ENCODE measurements around the gene SORCS2. TPM values are rescaled to one million over a fixed set of nuclear protein-coding genes. Genes with fewer than 3 reads are reported as not detected.

SORCS2 gene
- total RNA-seq, 1 donor from 2014 or later = 10.9 TPM

DNA sequence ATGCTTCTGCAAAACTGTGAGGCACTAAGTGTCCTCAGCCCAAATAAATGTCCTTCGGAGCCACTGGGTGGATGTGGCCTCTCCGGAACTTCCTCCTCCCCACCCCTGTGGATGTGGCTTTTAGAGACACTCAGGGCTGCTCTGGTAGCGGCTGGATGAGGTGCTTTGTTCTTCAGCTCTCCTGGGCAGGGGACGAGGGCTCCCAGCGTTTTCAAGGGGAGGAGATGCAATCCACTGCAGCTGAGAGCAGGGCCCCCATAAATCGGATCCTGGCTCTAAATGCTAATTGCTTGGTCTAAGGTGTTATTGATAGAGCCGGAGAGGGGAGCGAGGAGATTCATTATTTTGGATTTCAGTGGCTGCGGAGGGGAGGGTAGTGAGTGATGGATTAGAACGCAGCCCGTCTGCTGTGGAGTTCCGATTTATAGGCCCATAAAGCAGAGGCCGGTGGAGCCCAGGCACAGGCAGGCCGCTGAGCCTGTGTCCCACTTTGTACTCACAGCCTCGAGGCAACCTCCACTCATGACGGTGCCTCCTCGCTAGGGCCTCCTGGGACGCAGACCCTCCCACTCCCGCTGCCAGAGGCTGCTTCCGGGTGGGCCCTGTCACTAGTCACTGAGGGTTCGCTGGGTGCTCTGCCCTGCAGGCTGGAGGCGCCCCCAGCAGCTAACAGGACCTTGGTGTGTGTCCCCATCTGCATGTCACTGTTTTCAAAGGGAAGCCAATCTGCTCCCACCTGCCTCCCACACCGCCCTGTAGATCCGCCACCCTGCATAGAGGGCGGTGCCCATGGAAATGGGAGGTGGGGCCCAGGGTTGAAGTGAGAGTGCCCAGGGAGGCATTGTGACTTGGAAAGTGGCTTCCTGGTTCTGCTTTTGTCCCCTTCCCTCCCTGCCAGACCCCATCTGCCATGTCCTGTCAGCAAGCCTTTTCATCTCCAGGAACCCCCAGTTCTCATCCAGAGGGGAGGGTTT, 377.8 kb downstream of the SORCS2 start:
- H3K36me3 Mint-ChIP-seq (ENCODE audit: low read depth) = peaks cover 2% of the 10 kb centered on the region
- H3K4me3 Mint-ChIP-seq (ENCODE audit: unreplicated experiment) = no peak overlapping the region
- H3K4me1 Mint-ChIP-seq (ENCODE audit: low read depth) = no peaks in the 10 kb centered on the region
- TF ChIP-seq, protein P1, sequence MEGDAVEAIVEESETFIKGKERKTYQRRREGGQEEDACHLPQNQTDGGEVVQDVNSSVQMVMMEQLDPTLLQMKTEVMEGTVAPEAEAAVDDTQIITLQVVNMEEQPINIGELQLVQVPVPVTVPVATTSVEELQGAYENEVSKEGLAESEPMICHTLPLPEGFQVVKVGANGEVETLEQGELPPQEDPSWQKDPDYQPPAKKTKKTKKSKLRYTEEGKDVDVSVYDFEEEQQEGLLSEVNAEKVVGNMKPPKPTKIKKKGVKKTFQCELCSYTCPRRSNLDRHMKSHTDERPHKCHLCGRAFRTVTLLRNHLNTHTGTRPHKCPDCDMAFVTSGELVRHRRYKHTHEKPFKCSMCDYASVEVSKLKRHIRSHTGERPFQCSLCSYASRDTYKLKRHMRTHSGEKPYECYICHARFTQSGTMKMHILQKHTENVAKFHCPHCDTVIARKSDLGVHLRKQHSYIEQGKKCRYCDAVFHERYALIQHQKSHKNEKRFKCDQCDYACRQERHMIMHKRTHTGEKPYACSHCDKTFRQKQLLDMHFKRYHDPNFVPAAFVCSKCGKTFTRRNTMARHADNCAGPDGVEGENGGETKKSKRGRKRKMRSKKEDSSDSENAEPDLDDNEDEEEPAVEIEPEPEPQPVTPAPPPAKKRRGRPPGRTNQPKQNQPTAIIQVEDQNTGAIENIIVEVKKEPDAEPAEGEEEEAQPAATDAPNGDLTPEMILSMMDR (IDR thresholded peaks at IDR 0.05) = no peak
- H3K9me3 Mint-ChIP-seq (ENCODE audit: low read depth) = peaks cover 20% of the 10 kb centered on the region
- DNase-seq (ENCODE audit: low spot score) = no peak
- H3K27me3 Mint-ChIP-seq (ENCODE audit: low read depth) = no peaks in the 10 kb centered on the region
- no peak overlapping the region for H3K27ac Mint-ChIP-seq (ENCODE audit: unreplicated experiment)

DNA sequence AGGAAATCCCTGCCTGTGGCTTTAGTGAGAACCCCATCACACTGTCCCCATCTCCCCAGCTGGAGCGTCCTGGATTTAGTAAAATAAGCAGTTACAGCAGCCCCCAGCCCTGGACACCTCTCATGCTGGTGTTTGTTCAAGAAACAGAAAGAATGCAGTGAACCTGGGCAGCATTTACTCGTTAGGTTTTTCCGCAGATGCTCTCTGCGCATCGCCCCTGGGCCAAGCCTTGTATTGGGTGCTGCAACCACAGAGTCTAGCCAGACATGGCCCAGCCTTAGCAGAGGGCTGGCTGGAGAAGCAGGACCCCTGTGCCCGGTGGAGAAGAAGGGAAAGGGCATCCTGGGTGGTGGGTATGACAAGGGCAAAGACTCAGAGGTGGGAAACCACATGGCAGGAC, 378.7 kb downstream of the SORCS2 start:
- no peaks in the 10 kb centered on the region for H3K4me1 Mint-ChIP-seq (ENCODE audit: low read depth)
- no peaks in the 10 kb centered on the region for H3K27me3 Mint-ChIP-seq (ENCODE audit: low read depth)
- H3K27ac Mint-ChIP-seq (ENCODE audit: unreplicated experiment) = no peak overlapping the region
- TF ChIP-seq, protein P1 (IDR thresholded peaks at IDR 0.05) = no peak
- peaks cover 7% of the 10 kb centered on the region for H3K36me3 Mint-ChIP-seq (ENCODE audit: low read depth)
- peaks cover 28% of the 10 kb centered on the region for H3K9me3 Mint-ChIP-seq (ENCODE audit: low read depth)
- no peak for DNase-seq (ENCODE audit: low spot score)
- no peak overlapping the region for H3K4me3 Mint-ChIP-seq (ENCODE audit: unreplicated experiment)

DNA sequence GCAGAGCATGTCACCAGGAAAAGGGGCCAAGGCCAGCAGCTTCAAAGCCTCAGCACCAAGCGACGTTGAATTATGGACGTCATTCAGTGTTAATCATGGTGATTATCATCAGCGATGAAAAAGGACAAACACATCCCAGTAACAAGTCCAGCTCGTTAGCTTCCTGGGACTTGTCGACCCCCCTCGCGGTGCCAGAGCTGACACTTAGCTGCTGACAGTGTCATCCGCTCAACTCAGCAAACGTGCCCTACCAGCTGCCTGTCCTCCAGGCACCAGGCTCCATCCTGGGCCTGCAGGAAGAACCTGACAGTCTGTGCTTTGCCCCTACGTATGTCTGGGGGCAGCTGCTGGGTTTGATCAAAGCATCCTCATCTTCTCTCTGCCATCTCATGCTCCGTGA, 379.4 kb downstream of the SORCS2 start:
- DNase-seq (ENCODE audit: low spot score) = no peak
- TF ChIP-seq, protein P1 (IDR thresholded peaks at IDR 0.05) = no peak
- no peak overlapping the region for H3K27ac Mint-ChIP-seq (ENCODE audit: unreplicated experiment)
- H3K27me3 Mint-ChIP-seq (ENCODE audit: low read depth) = no peaks in the 10 kb centered on the region
- no peaks in the 10 kb centered on the region for H3K4me1 Mint-ChIP-seq (ENCODE audit: low read depth)
- H3K9me3 Mint-ChIP-seq (ENCODE audit: low read depth) = peaks cover 35% of the 10 kb centered on the region
- H3K36me3 Mint-ChIP-seq (ENCODE audit: low read depth) = peaks cover 14% of the 10 kb centered on the region
- H3K4me3 Mint-ChIP-seq (ENCODE audit: unreplicated experiment) = no peak overlapping the region

DNA sequence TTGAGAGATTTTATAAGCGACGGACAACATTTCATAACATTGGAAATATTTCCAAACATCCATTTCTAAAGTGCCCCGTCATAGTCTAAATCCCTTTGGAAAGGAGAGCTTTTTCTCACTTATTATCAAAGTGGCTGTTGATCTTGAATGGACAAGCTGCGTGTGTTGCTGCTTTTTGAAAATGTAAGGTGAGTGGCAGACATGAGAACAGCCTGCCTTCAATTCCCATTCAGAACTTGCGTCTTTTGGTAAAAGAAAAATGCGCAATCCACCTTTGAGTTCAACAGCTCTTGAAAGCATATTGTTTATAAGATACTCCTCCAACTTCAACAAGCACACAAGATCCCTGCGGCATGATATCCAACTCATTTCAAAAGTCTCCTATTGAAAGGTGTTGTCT, 380.6 kb downstream of the SORCS2 start:
- DNase-seq (ENCODE audit: low spot score) = no peak
- TF ChIP-seq, protein P1 (IDR thresholded peaks at IDR 0.05) = no peak
- Mint-ChIP-seq H3K27me3 (ENCODE audit: low read depth) (no peaks in the 10 kb centered on the region), H3K27ac (ENCODE audit: unreplicated experiment) (no peak overlapping the region), H3K4me1 (ENCODE audit: low read depth) (no peaks in the 10 kb centered on the region), H3K4me3 (ENCODE audit: unreplicated experiment) (no peak overlapping the region), H3K36me3 (ENCODE audit: low read depth) (peaks cover 17% of the 10 kb centered on the region), H3K9me3 (ENCODE audit: low read depth) (peaks cover 43% of the 10 kb centered on the region)

DNA sequence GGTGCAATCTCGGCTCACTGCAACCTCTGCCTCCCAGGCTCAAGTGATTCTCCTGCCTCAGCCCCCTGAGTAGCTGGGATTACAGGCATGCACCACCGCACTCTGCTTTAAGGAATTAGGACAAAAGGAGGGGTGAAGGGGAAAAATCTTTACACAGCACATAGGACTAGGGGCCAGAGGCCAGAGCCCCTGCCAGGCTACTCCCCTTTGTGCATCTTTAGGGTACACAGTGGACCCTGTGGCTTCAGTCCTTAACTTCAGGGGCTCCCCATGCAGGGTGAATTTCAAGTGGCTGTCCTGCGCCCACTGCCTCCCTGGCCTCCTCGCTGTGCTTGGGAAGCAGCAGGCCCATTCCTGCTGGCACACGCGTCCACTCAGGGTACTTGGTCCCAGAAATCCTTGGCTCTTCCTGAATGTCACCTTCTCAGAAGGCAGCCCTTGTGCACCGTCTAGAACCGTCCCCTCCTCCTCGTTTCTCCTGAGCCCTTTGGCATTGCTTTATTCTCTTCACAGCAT, 381.3 kb downstream of the SORCS2 start:
- H3K9me3 Mint-ChIP-seq (ENCODE audit: low read depth) = peaks cover 48% of the 10 kb centered on the region
- TF ChIP-seq, protein P1 (IDR thresholded peaks at IDR 0.05) = no peak
- no peaks in the 10 kb centered on the region for H3K27me3 Mint-ChIP-seq (ENCODE audit: low read depth)
- H3K36me3 Mint-ChIP-seq (ENCODE audit: low read depth) = peaks cover 22% of the 10 kb centered on the region
- H3K4me1 Mint-ChIP-seq (ENCODE audit: low read depth) = no peaks in the 10 kb centered on the region
- no peak overlapping the region for H3K4me3 Mint-ChIP-seq (ENCODE audit: unreplicated experiment)
- no peak overlapping the region for H3K27ac Mint-ChIP-seq (ENCODE audit: unreplicated experiment)
- no peak for DNase-seq (ENCODE audit: low spot score)

All from chondrocyte (in vitro differentiated cells).